Activated CD4-positive, alpha-beta T cell treated with anti-CD3 and anti-CD28 coated beads, Interleukin-2, amount 50 U/mL, for 24 hours (primary cell): Measurements from ENCODE around the gene SEC16B.

Source experiments
- DNase-seq, 2 donors: peaks; one replicate each; pipeline ENCODE4 v3.0.0-alpha.2; 2020; ENCODE audit warnings: low read depth in 1 of 2, low spot score in 1 of 2

SEC16B gene

GRCh38 chr1:177941976-177942375 is 27.9 kb downstream of the SEC16B start:
- DNase-seq: no peak

- DNase-seq: no peak
These were observed 29.2 kb downstream of the SEC16B start for GRCh38 chr1:177940682-177941081.

GRCh38 chr1:177937931-177938330 is 31.9 kb downstream of the SEC16B start:
- no peak for DNase-seq

- no peak for DNase-seq
These were observed 32.6 kb downstream of the SEC16B start for GRCh38 chr1:177937174-177937770.

- DNase-seq: no peak
These were observed 34.0 kb downstream of the SEC16B start for GRCh38 chr1:177935638-177936415.

- DNase-seq: no peak
These were observed 34.9 kb downstream of the SEC16B start for GRCh38 chr1:177934927-177935326.

GRCh38 chr1:177934461-177934860 is 35.4 kb downstream of the SEC16B start:
- no peak for DNase-seq

GRCh38 chr1:177933881-177934280 is 36.0 kb downstream of the SEC16B start:
- no peak for DNase-seq

GRCh38 chr1:177932123-177932522 is 37.7 kb downstream of the SEC16B start:
- no peak for DNase-seq

GRCh38 chr1:177928952-177929351 is 40.9 kb downstream of the SEC16B start:
- no peak for DNase-seq

- DNase-seq: no peak
These were observed 41.7 kb downstream of the SEC16B start for GRCh38 chr1:177928194-177928593.

- no peak for DNase-seq
These were observed 42.7 kb downstream of the SEC16B start for GRCh38 chr1:177927021-177927596.

- DNase-seq: no peak
These were observed 43.7 kb downstream of the SEC16B start for GRCh38 chr1:177926201-177926600.

- no peak for DNase-seq
These were observed 44.9 kb downstream of the SEC16B start for GRCh38 chr1:177925006-177925405.

- no peak for DNase-seq
These were observed 46.4 kb downstream of the SEC16B start for GRCh38 chr1:177923441-177923840.

GRCh38 chr1:177922209-177922608 is 47.6 kb downstream of the SEC16B start:
- DNase-seq: no peak

GRCh38 chr1:177921590-177921989 is 48.3 kb downstream of the SEC16B start:
- DNase-seq: no peak

- DNase-seq: no peak
These were observed 49.8 kb downstream of the SEC16B start for GRCh38 chr1:177920091-177920490.

- DNase-seq: no peak
These were observed 54.2 kb downstream of the SEC16B start for GRCh38 chr1:177915641-177916040.

- no peak for DNase-seq
These were observed 55.3 kb downstream of the SEC16B start for GRCh38 chr1:177914603-177915002.

- no peak for DNase-seq
These were observed 55.9 kb downstream of the SEC16B start for GRCh38 chr1:177913762-177914540.

- no peak for DNase-seq
These were observed 56.9 kb downstream of the SEC16B start for GRCh38 chr1:177912991-177913390.
